T1000 (cell line): ENCODE measurements around the gene XYLT1.
A peak's percentile ranks its signal among the peaks of the same experiment; 100 is the strongest.
"Not testable (repeated sequence)": the region's sequence is repeated elsewhere in the genome, so short reads cannot be mapped to it uniquely, and the experiment has no call there.

Source experiments
- DNase-seq: peaks from one replicate; lab custom pipeline; 2025; ENCODE audit warnings: mixed read lengths; lab: John Stamatoyannopoulos, UW

Gene XYLT1

GRCh38 chr16:17470908-17471718 is at the start of gene XYLT1:
XYLT1 (minus strand) TSS chr16:17470960; CDS start chr16:17470796, 164 bp downstream.
- DNase-seq: peak; percentile 92

GRCh38 chr16:17520111-17520510 is 49.4 kb upstream of the XYLT1 start:
- no peak for DNase-seq

- DNase-seq: no peak
Measured at GRCh38 chr16:17519101-17519955, 48.6 kb upstream of the XYLT1 start.

GRCh38 chr16:17518441-17518840 is 47.7 kb upstream of the XYLT1 start:
- no peak for DNase-seq

GRCh38 chr16:17515421-17516210 is 44.9 kb upstream of the XYLT1 start:
- no peak for DNase-seq

GRCh38 chr16:17512636-17513220 is 42.0 kb upstream of the XYLT1 start:
- no peak for DNase-seq

GRCh38 chr16:17511340-17511739 is 40.6 kb upstream of the XYLT1 start:
- no peak for DNase-seq

GRCh38 chr16:17510567-17510966 is 39.8 kb upstream of the XYLT1 start:
- DNase-seq: no peak

GRCh38 chr16:17509194-17509593 is 38.4 kb upstream of the XYLT1 start:
- DNase-seq: no peak

GRCh38 chr16:17508303-17508702 is 37.5 kb upstream of the XYLT1 start:
- DNase-seq: no peak

GRCh38 chr16:17507516-17507915 is 36.8 kb upstream of the XYLT1 start:
- not testable (repeated sequence) for DNase-seq

GRCh38 chr16:17505828-17506227 is 35.1 kb upstream of the XYLT1 start:
- not testable (repeated sequence) for DNase-seq

GRCh38 chr16:17504050-17504449 is 33.3 kb upstream of the XYLT1 start:
- no peak for DNase-seq

GRCh38 chr16:17503331-17503730 is 32.6 kb upstream of the XYLT1 start:
- no peak for DNase-seq

GRCh38 chr16:17501321-17501720 is 30.6 kb upstream of the XYLT1 start:
- no peak for DNase-seq

- no peak for DNase-seq
Measured at GRCh38 chr16:17499223-17499902, 28.6 kb upstream of the XYLT1 start.

GRCh38 chr16:17497648-17498047 is 26.9 kb upstream of the XYLT1 start:
- no peak for DNase-seq

GRCh38 chr16:17496891-17497290 is 26.1 kb upstream of the XYLT1 start:
- no peak for DNase-seq

- DNase-seq: no peak
Measured at GRCh38 chr16:17493012-17493411, 22.3 kb upstream of the XYLT1 start.

GRCh38 chr16:17491140-17491662 is 20.4 kb upstream of the XYLT1 start:
- no peak for DNase-seq

- DNase-seq: no peak
Measured at GRCh38 chr16:17488506-17488905, 17.7 kb upstream of the XYLT1 start.
